ENCODE data around the gene RPL6.
A peak's percentile ranks its signal among the peaks of the same experiment; 100 is the strongest.
"Not testable (repeated sequence)": the region's sequence is repeated elsewhere in the genome, so short reads cannot be mapped to it uniquely, and the experiment has no call there.

RPL6 gene

DNA sequence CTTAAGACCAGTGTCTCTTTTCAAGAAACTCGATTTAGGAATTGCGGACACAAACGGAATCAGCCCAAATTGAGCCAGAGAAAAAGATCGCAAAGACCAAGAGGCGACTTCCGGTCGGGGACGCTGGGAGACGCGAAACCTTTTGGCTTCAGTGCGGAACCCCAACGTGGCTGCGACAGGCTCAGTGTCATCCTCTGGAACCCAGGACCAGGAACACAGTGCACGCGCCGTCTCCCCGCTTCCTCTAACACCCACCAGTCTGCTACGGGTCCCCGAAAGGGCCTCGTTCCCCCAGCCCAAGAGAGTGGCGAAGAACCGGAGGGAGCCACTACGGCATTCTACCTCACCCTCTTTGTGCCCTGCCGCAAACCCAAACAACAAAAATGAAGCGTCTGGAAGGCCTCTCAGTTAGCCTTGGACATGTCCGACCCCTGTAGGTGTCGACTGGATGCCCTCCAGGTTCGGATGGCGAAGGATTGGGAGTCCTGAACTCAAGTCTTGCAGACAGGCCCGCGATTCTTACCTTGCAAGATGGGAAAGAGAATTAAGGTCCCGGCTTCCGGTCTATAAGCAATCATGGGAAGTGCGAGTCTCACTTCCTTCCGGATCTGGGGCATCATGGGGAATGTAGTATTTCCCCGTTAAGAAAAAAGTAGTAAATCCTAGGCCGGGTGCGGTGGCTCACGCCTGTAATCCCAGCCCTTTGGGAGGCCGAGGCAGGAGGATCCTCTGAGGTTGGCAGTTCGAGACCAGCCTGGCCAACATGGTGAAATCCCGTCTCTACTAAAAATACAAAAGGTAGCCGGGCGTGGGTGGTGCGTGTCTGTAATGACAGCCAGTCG, at the start of gene RPL6:
Gene RPL6, minus strand, starts transcription at position 542 of the 842 bp plus-strand sequence. CDS start 949 bp downstream, outside the sequence.
- DNase-seq, result peak; percentile 91

DNA sequence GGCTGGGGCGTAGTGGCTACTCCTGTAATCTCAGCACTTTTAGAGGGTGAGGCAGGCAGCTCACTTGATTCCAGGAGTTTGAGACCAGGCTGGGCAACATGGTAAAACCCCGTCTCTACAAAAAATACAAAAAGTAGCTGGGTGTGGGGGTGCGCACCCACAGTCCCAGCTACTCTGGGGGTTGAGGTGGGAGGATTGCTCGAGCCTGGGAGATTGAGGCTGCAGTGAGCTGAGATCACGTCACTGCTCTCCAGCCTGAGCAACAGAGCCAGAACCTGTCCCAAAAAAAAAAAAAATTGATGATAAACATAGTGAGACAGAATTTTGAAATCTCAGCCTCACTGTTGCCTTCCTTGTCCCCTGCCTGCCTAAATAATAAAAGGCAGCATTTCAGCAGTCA, 49.3 kb upstream of the RPL6 start:
- DNase-seq, result no peak

GRCh38 chr12:112458330-112458729, 48.9 kb upstream of the RPL6 start:
- DNase-seq, result no peak

DNA sequence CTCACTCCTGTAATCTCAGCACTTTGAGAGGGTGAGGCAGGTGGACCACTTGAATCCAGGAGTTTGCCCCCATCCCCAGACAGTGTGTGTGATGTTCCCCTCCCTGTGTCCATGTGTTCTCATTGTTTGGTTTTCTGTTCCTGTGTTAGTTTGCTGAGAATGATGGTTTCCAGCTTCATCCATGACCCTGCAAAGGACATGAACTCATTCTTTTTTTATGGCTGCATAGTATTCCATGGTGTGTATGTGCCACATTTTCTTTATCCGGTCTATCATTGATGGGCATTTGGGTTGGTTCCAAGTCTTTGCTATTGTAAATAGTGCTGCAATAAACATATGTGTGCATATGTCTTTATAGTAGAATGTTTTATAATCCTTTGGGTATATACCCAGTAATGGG, 47.7 kb upstream of the RPL6 start:
- not testable (repeated sequence) for DNase-seq

- no peak for DNase-seq
Measured at GRCh38 chr12:112456029-112456428, 46.6 kb upstream of the RPL6 start.

GRCh38 chr12:112450725-112451124, 41.3 kb upstream of the RPL6 start:
- no peak for DNase-seq

DNA sequence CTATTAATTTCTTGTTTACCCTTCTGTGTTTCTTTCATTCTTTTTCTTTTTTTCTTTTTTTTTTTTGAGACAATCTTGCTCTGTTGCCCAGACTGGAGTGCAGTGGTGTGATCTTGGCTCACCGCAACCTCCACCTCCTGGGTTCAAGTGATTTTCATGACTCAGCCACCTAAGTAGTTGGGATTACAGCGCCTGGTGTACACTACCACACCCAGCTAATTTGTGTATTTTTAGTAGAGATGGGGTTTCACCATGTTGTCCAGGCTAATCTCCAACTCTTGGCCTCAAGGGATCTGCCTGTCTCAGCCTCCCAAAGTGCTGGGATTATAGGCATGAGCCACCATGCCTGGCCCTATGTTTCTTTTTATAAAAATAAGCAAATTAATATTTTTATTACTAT, 38.8 kb upstream of the RPL6 start:
- not testable (repeated sequence) for DNase-seq

- peak; percentile 5 for DNase-seq
Measured at GRCh38 chr12:112447106-112447505, 37.7 kb upstream of the RPL6 start.

GRCh38 chr12:112446008-112446725, 36.8 kb upstream of the RPL6 start:
- no peak for DNase-seq

DNA sequence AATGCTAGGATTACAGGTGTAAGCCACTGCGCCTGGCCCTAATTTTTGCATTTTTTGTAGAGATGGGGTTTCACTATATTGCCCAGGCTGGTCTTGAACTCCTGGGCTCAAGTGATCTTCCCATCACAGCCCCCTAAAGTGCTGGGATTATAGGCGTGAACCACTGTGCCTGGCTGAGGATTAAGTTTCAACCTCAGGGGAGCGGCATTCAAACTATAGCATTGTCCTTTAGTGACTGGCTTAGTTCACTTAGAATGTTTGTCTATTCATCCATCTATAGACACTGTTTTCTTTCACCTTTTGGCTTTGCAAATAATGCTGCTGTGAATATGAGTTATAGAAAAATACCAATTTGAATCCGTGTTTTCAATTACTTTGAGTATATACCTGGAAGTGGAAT, 34.5 kb upstream of the RPL6 start:
- no peak for DNase-seq

- not testable (repeated sequence) for DNase-seq
Measured at GRCh38 chr12:112440653-112441052, 31.2 kb upstream of the RPL6 start.

DNA sequence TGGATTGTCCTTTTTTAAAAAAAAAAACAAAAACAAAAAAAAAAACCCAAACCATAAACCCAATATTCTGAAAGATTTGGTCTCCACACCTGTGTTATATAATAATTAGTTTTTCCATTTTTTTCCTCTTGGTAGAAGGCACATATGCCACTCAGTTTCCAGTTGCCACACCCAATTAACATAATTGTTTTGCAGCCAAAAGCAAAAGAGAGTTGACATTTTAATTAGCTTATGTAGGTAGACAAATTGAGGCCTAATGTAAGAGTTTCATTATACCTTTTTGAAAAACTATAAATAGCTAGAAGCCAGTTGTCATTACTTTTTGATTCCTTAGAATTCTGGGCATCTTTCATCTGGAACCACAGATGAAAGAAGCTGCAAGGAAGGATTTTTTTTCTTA, 30.4 kb upstream of the RPL6 start:
- no peak for DNase-seq

DNA sequence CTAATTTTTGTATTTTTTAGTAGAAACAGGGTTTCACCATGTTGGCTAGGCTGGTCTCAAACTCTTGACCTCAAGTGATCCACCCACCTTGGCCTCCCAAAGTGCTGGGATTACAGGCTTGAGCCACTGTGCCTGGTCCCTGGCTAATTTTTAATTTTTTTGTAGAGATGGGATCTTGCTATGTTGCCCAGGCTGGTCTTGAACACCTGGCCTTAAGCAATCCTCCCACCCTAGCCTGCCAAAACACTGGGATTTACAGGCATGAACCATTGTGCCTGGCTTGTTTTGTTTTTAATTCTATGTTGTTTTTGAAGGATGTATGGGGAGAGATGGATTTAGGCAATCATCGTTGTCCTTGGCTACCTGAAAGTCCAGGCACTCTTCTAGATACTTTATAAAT, 29.2 kb upstream of the RPL6 start:
- DNase-seq, result not testable (repeated sequence)

DNA sequence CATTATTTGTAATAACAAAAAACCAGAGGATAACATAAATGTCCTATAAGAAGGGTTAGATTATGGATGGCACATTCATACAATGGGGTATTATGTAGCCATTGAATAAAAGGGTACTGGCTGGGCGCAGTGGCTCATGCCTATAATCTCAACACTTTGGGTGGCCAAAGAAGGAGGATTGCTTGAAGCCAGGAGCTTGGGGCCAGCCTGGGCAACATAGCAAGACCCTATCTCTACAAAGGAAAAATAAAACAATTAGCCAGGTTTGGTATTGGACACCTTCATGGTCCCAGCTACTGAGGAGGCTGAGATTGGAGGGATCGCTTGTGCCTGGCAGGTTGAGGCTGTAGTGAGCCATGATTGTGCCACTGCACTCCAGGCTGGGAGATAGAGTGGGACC, 24.1 kb upstream of the RPL6 start:
- no peak for DNase-seq

DNA sequence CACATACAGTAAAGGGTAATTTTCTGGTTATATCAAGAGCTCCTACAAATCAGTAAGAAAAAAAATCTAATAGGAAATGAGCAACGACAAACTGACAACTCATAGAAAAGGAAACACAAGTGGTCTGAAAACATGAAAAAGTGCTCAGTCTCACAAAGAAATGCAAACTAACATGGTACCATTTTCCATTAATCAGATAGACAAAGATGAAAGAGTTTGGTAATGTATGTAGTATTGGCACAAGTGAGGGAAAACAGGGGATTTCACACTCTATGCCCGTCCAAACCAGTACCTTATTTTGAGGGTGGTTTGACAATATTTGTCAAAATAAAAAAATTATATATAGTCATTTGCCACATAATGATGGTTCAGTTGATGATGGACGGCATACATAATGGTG, 22.6 kb upstream of the RPL6 start:
- no peak for DNase-seq

DNA sequence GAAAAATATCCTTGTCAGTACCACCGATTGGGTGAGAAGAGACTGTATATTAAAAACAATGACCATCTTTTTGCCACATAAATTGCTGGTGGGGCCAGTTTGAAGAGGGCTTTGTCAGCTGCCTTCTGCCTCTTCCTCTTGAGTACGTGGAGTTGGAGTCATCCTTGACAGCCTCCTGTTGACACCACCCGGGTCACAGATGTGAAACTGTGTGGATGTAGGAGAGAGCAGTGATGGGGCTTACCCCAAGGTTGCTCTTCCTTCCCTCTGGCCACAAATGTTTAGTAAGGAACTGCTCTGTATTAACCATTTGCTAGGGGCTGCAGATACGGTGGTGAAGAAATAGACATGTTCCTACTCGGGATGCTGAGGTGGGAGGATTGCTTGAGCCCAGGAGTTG, 21.5 kb upstream of the RPL6 start:
- no peak for DNase-seq

DNA sequence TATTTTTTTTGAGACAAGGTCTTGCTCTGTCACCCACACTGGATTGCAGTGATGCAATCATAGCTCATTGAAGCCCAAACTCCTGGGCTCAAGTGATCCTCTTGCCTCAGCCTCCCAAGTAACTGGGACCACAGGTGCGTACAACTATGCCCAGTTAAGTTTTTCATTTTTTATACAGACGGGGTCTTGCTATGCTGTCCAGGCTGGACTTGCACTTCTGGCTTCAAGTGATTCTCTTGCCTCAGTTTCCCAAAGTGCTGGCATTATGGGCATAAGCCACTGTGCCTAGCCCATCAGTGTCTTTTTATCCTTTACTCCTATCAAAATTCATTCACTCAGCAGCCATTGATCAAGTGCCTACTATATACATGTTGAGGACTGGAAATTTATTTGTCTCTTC, 18.4 kb upstream of the RPL6 start:
- DNase-seq, result no peak

DNA sequence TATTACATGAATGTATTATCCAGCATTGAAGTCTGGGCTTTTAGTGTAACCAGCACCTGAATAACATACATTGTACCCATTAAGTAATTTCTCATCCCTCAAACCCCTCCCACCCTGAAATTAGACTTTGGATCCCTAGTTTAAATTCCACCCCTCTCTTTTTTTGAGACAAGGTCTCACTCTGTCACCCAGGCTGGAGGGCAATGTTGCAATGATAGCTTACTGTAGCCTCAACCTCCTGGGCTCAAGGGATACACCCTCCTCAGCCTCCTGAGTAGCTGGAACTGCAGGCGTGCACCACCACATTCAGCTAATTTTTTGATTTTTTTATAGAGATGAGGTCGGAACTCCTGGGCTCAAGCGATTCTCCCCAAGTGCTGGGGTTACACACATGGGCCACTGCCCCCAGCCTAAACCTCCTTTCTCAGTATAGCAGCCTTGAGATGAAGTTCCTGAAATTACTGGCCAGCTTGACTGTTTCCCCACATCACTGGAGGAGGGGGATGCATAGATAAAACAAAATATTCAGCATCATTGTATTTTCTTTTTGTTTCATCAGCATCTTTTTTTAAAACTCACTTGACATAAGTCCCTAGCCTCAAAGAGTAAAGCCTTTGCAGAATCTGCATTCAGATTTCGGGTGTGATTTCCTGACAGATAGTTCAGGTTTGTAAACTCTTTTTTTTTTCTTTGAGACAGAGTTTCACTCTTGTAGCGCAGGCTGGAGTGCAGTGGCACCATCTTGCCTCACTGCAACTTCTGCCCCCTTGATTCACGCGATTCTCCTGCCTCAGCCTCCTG, 16.4 kb upstream of the RPL6 start:
- DNase-seq, result no peak

GRCh38 chr12:112424126-112424525, 14.7 kb upstream of the RPL6 start:
- DNase-seq, result no peak

DNA sequence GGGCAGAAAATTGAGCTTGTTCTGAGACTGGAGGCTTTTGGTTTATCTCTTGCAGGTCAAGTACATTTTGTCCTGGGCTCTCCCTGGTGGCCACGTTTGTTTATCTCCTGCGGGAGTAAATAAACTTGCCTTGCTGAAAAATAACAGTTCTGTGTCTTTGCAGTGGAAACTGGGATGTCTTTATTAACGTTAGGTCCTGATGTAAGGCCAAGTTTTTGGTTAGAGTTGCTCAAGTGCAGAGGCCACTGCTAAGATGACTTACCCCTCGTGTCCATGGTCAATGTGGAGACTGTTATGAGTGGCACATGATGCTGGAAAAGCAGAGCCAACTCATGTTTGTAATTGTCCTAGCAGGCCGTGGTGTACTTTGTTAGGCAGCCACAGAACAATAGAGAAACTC, 13.1 kb upstream of the RPL6 start:
- no peak for DNase-seq

DNA sequence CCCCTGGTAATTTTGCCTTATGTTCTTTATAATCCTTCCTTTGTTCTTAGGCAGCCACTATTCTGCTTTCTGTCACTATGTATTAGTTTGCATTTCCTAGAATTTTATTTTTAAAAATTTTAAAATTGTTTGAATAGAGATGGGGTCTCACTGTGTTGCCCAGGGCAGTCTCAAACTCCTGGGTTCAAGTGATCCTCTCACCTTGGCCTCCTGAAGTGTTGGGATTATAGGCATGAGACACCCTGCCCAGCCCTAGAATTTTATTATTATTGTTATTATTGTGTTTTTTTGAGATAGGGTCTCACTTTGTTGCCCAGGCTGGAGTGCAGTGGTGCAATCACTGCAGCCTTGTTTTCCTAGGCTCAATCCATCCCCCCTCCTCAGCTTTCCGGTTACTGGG, 12.0 kb upstream of the RPL6 start:
- DNase-seq, result no peak

DNA sequence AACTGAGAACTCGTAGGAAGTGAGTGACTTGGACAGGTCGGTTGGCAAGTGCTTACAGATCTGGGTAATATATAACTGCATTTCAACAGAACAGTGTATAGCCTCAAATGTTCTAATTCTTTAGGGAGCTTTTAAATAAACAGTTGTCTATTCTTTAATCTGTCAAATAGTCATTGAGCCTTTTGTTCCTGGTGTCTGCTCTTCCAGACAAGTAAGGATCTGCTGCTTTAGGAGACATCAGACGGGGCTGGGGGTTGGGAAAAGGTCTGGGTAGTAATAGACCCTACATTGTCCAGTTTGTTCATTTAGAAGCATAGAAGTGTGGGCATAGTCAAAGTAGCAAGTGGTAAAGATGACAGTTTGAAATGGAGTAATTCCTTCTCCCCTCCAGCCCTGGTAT, 11.3 kb upstream of the RPL6 start:
- DNase-seq, result no peak

DNA sequence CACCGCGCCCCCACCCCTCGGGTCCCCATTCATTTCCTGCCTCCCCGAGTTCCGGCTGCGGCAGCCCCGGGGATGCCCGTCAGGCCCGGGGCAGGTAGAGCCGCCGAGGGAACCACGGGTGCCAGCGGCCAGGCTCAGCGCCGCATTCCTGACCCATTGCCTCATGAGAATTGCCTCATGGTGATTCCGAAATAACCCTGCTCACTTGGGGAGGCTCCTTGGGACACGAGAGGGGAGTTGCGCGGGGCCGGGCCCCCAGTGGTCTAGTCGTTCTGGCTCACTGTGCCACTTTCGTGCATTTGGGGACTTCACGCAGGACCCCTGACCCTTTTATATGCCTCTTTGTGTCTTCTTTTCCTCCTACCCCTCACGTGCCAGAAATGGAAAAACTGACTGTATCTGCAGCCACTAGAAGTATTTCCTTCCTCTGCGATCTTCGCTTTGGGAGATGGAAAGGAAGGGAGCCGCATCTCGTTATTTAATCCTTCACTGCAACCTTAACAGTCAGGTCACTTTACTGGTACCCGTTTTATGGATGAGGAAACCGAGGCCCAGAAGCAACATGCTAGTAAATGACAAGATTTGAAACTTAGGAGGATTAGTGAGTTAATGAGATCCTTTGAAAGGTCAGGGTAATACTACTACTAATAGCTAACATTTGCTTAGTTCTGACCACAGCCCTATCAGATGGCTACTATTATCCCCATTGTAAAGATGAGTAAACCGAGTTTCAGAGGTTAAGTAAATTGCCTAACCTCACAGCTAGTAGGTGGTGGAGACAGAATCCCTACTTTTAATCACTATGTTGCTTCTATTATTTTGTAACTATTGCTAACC, 10.1 kb upstream of the RPL6 start:
- no peak for DNase-seq

Measured in CD4-positive, alpha-beta T cell treated with Interleukin-17A for 1 hour (primary cell).